HCT116 (cell line): ENCODE data around the gene ZNF446.

ENCODE experiments used
- EZH2phosphoT487 ChIP-seq: fragments of 200-600 bp; IDR thresholded peaks from 2 replicates; pipeline ENCODE4 v1.6.1; 2018; ENCODE audit warnings: antibody characterized with exemption, borderline replicate concordance
- JUND ChIP-seq: IDR thresholded peaks from 2 replicates; pipeline ENCODE4 v1.6.1; 2012
- POLR2A ChIP-seq: IDR thresholded peaks from 2 replicates; pipeline ENCODE4 v1.7.0; 2011; ENCODE audit warnings: borderline replicate concordance; ENCODE audit not compliant: insufficient read depth, insufficient read length; ENCODE audit errors: extremely low read depth
- POLR2AphosphoS5 ChIP-seq: IDR thresholded peaks from 2 replicates; pipeline ENCODE4 v1.6.1; 2011; ENCODE audit warnings: mild to moderate bottlenecking, low read depth, low read length, moderate library complexity
- RAD21 ChIP-seq: IDR thresholded peaks from 2 replicates; pipeline ENCODE4 v1.6.1; 2012; ENCODE audit warnings: low read depth, mild to moderate bottlenecking
- SP1 ChIP-seq: IDR thresholded peaks from 2 replicates; pipeline ENCODE4 v1.6.1; 2012; ENCODE audit warnings: low read depth
- TF ChIP-seq, protein P1 (sequence below), 3 experiments: fragments of 200-600 bp in 1 of 3; sonication (generic) in 1 of 3; IDR thresholded peaks in 2 of 3; conservative IDR thresholded peaks in 1 of 3; 2 replicates each; pipeline ENCODE4 v1.5.1; 2012 to 2017; ENCODE audit warnings: low read depth in 2 of 3, low read length in 2 of 3, antibody characterized with exemption in 1 of 3, borderline replicate concordance in 1 of 3, control low read depth in 1 of 3, mild to moderate bottlenecking in 1 of 3, mixed read lengths in 1 of 3, mixed run types in 1 of 3, moderate library complexity in 1 of 3; ENCODE audit not compliant: insufficient read depth in 1 of 3
- TF ChIP-seq, protein P2 (sequence below): IDR thresholded peaks from 2 replicates; pipeline ENCODE4 v1.6.1; 2012; ENCODE audit warnings: low read depth

DNA sequence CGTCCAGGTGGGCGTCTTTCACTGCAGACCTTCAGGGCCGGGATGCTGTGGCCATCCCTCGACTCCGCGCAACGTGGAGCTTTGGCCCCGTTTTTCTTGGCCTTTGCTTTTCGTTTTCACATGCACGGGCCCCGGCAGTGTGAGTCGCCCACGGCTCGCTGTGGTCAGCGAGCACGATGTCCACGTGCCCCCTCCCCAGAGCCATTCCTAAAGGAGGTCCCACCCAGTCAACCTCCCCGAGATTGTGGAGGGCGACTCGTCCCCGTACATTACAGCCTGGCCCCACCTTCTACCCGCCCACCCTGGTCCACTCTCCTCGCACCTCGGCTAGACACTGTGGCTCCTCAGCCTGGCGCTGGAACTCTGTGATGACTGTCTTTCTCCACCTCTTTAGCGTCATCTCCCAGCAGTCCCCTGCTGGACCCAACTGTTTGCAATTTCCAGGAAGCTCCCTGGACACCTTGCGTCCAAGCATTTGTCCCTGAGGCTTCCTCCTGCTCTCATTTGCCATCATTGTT is 405 bp downstream of the ZNF446 start:
- TF ChIP-seq, protein P1, sequence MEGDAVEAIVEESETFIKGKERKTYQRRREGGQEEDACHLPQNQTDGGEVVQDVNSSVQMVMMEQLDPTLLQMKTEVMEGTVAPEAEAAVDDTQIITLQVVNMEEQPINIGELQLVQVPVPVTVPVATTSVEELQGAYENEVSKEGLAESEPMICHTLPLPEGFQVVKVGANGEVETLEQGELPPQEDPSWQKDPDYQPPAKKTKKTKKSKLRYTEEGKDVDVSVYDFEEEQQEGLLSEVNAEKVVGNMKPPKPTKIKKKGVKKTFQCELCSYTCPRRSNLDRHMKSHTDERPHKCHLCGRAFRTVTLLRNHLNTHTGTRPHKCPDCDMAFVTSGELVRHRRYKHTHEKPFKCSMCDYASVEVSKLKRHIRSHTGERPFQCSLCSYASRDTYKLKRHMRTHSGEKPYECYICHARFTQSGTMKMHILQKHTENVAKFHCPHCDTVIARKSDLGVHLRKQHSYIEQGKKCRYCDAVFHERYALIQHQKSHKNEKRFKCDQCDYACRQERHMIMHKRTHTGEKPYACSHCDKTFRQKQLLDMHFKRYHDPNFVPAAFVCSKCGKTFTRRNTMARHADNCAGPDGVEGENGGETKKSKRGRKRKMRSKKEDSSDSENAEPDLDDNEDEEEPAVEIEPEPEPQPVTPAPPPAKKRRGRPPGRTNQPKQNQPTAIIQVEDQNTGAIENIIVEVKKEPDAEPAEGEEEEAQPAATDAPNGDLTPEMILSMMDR (IDR thresholded peaks at IDR 0.05 in 2 of 3, conservative IDR thresholded peaks at IDR 0.05 in 1 of 3; ENCODE audit: borderline replicate concordance in 1 of 3, insufficient read depth in 1 of 3, low read depth in 2 of 3, low read length in 2 of 3), result no peak
- TF ChIP-seq POLR2A, result peak; percentile 7
- TF ChIP-seq EZH2phosphoT487, result no peak
- TF ChIP-seq JUND, result no peak
- TF ChIP-seq, protein P2, sequence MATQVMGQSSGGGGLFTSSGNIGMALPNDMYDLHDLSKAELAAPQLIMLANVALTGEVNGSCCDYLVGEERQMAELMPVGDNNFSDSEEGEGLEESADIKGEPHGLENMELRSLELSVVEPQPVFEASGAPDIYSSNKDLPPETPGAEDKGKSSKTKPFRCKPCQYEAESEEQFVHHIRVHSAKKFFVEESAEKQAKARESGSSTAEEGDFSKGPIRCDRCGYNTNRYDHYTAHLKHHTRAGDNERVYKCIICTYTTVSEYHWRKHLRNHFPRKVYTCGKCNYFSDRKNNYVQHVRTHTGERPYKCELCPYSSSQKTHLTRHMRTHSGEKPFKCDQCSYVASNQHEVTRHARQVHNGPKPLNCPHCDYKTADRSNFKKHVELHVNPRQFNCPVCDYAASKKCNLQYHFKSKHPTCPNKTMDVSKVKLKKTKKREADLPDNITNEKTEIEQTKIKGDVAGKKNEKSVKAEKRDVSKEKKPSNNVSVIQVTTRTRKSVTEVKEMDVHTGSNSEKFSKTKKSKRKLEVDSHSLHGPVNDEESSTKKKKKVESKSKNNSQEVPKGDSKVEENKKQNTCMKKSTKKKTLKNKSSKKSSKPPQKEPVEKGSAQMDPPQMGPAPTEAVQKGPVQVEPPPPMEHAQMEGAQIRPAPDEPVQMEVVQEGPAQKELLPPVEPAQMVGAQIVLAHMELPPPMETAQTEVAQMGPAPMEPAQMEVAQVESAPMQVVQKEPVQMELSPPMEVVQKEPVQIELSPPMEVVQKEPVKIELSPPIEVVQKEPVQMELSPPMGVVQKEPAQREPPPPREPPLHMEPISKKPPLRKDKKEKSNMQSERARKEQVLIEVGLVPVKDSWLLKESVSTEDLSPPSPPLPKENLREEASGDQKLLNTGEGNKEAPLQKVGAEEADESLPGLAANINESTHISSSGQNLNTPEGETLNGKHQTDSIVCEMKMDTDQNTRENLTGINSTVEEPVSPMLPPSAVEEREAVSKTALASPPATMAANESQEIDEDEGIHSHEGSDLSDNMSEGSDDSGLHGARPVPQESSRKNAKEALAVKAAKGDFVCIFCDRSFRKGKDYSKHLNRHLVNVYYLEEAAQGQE, result no peak
- TF ChIP-seq POLR2AphosphoS5, result no peak
- no peak for TF ChIP-seq SP1
- no peak for TF ChIP-seq RAD21
